HepG2 (cell line): ENCODE data around the gene FBXL4. TPM values are rescaled to one million over a fixed set of nuclear protein-coding genes. Genes with fewer than 3 reads are reported as not detected.
A peak's percentile ranks its signal among the peaks of the same experiment; 100 is the strongest.

Experiments used
- HIVEP1 ChIP-seq: sonication (generic); formaldehyde crosslinking; IDR thresholded peaks from 2 replicates; pipeline ENCODE4 v1.4.0; 2020; ENCODE audit warnings: mild to moderate bottlenecking, missing genetic modification reagents
- HOXA9 ChIP-seq: sonication (generic); formaldehyde crosslinking; IDR thresholded peaks from 2 replicates; pipeline ENCODE4 v1.8.1; 2022; ENCODE audit warnings: missing genetic modification reagents, mild to moderate bottlenecking, moderate library complexity, borderline replicate concordance
- MAF1 ChIP-seq: sonication (generic); formaldehyde crosslinking; IDR thresholded peaks from 2 replicates; pipeline ENCODE4 v1.5.0; 2020; ENCODE audit warnings: missing genetic modification reagents, borderline replicate concordance
- NR1H2 ChIP-seq: sonication (generic); formaldehyde crosslinking; IDR thresholded peaks from 2 replicates; pipeline ENCODE4 v1.8.1; 2022; ENCODE audit warnings: low read depth, missing genetic modification reagents, borderline replicate concordance
- SALL2 ChIP-seq: sonication (generic); formaldehyde crosslinking; IDR thresholded peaks from 2 replicates; pipeline ENCODE4 v1.8.1; 2023; ENCODE audit warnings: mild to moderate bottlenecking, missing genetic modification reagents, inconsistent platforms
- ZFP36L1 ChIP-seq: sonication (generic); formaldehyde crosslinking; IDR thresholded peaks from 2 replicates; pipeline ENCODE4 v1.8.0; 2022; ENCODE audit warnings: mild to moderate bottlenecking, missing genetic modification reagents, moderate library complexity
- ZNF160 ChIP-seq: sonication (generic); formaldehyde crosslinking; IDR thresholded peaks from 2 replicates; pipeline ENCODE4 v1.8.0; 2022; ENCODE audit warnings: mild to moderate bottlenecking, inconsistent platforms, missing genetic modification reagents
- ZNF343 ChIP-seq: sonication (generic); formaldehyde crosslinking; IDR thresholded peaks from 2 replicates; pipeline ENCODE4 v1.4.0; 2020; ENCODE audit warnings: mild to moderate bottlenecking, missing genetic modification reagents
- ZNF780A ChIP-seq: sonication (generic); formaldehyde crosslinking; IDR thresholded peaks from 2 replicates; pipeline ENCODE4 v1.8.0; 2022; ENCODE audit warnings: mild to moderate bottlenecking, missing genetic modification reagents, moderate library complexity
- ZSCAN31 ChIP-seq: sonication (generic); formaldehyde crosslinking; IDR thresholded peaks from 2 replicates; pipeline ENCODE4 v1.5.0; 2020; ENCODE audit warnings: low read depth, mild to moderate bottlenecking, missing genetic modification reagents
- polyA plus RNA-seq, 8 experiments: library from polyadenylated mRNA; depleted of rRNA in 3 of 8; stranded (reverse) in 7 of 8; unstranded in 1 of 8; fragments of >200 nt; fragmentation: Illumina TruSeq in 4 of 8; extraction: Trizol in 4 of 8; gene quantifications; 2 replicates each; pipeline versions ENCODE4 v1.2.1 to v1.2.3, GENCODE V29; 2011 to 2016; ENCODE audit warnings: low read depth in 4 of 8, missing spikeins in 1 of 8, mixed read lengths in 1 of 8; ENCODE audit not compliant: insufficient read depth in 1 of 8
- total RNA-seq, 5 experiments: library from RNA; depleted of rRNA; stranded (reverse); fragments of >200 nt; fragmentation: Illumina TruSeq; extraction: Trizol; gene quantifications; 2 replicates each; pipeline ENCODE4 v1.2.3, GENCODE V29; 2016; ENCODE audit warnings: low read depth in 1 of 5
- TF ChIP-seq, protein P1 (sequence below): sonication (generic); formaldehyde crosslinking; IDR thresholded peaks from 2 replicates; pipeline ENCODE4 v1.9.0; 2021; ENCODE audit warnings: missing genetic modification reagents, borderline replicate concordance
- TF ChIP-seq, protein P2 (sequence below): sonication (generic); formaldehyde crosslinking; IDR thresholded peaks from 2 replicates; pipeline ENCODE4 v1.4.0; 2020; ENCODE audit warnings: mild to moderate bottlenecking, missing genetic modification reagents
- TF ChIP-seq, protein P3 (sequence below): fragments of 450-650 bp; IDR thresholded peaks from 2 replicates; pipeline ENCODE4 v1.6.1; 2016
- TF ChIP-seq, protein P4 (sequence below): sonication (generic); formaldehyde crosslinking; IDR thresholded peaks from 2 replicates; pipeline ENCODE4 v1.4.0; 2020; ENCODE audit warnings: missing genetic modification reagents
- TF ChIP-seq, protein P5 (sequence below): sonication (generic); formaldehyde crosslinking; IDR thresholded peaks from 2 replicates; pipeline ENCODE4 v1.5.1; 2020; ENCODE audit warnings: mild to moderate bottlenecking, missing genetic modification reagents, borderline replicate concordance

Gene FBXL4
- total and polyA plus RNA-seq, 2 of the 13 experiments (the other 11 are each of a cell fraction or from before 2014, with no cell fraction given): 13.2 to 17.6 TPM

DNA sequence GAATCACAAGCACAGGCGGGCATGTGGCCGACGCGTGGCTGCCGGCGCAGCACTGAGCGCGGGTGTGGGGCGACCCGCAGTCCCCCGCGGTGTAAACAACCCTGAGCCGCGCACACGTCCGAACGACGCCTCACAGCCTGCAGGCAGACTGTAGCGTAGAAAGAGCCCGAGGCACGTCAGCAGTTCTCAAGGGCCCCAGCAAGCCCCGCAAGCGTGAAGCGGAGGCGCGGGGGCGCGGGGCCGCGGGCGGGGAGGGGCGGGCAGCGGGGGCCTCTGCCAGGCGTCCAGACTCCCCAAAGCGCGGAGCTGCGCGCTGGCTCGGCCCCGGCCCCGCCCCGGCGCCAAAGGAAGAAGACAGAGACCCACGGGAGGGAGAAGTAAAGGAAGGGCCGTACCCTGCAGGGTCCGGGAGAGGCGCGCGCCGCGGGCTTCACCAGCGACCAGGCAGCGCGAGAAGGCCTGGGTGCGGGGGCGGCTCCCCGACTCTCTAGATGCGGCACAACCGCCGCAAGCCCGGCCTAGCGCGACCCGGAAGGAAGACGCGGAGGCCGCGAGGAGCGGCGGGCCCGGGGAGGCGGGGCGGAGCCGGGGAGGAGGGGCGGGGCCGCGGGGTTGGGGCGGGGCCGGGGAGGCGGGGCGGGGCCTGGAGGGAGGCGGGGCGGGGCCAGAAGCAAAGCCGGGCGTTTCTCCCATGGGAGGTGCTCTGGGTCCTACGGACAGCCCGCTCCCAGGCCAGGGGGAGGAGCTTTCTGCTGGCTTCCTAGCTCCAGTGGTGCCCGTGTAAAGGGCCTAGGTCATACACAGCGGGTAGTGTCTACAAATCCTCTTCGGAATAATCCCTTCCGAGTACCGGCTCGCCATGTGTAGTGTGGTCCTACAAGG lies at the start of gene FBXL4 (continued):
- TF ChIP-seq, protein P1, sequence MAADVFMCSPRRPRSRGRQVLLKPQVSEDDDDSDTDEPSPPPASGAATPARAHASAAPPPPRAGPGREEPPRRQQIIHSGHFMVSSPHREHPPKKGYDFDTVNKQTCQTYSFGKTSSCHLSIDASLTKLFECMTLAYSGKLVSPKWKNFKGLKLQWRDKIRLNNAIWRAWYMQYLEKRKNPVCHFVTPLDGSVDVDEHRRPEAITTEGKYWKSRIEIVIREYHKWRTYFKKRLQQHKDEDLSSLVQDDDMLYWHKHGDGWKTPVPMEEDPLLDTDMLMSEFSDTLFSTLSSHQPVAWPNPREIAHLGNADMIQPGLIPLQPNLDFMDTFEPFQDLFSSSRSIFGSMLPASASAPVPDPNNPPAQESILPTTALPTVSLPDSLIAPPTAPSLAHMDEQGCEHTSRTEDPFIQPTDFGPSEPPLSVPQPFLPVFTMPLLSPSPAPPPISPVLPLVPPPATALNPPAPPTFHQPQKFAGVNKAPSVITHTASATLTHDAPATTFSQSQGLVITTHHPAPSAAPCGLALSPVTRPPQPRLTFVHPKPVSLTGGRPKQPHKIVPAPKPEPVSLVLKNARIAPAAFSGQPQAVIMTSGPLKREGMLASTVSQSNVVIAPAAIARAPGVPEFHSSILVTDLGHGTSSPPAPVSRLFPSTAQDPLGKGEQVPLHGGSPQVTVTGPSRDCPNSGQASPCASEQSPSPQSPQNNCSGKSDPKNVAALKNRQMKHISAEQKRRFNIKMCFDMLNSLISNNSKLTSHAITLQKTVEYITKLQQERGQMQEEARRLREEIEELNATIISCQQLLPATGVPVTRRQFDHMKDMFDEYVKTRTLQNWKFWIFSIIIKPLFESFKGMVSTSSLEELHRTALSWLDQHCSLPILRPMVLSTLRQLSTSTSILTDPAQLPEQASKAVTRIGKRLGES (CRISPR knock-in tag): peak; percentile 6; the same call in 1 of the 2 replicates
- TF ChIP-seq HIVEP1 (CRISPR knock-in tag) (no peak), ZSCAN31 (peak; percentile 62; the same call in 1 of the 2 replicates), HOXA9 (CRISPR knock-in tag) (peak; percentile 83; the same call in 1 of the 2 replicates), ZNF160 (CRISPR knock-in tag) (0 out of 2 replicates have a peak, but pooled peaks have one; percentile 31), NR1H2 (CRISPR knock-in tag) (peak; percentile 59; the same call in 1 of the 2 replicates), MAF1 (CRISPR knock-in tag) (0 out of 2 replicates have a peak, but pooled peaks have one; percentile 34), ZFP36L1 (CRISPR knock-in tag) (peak; percentile 86; the same call in 1 of the 2 replicates), ZNF343 (CRISPR knock-in tag) (0 out of 2 replicates have a peak, but pooled peaks have one; percentile 5), ZNF780A (CRISPR knock-in tag) (peak; percentile 81; the same call in 1 of the 2 replicates), SALL2 (CRISPR knock-in tag) (0 out of 2 replicates have a peak, but pooled peaks have one; percentile 66)
- TF ChIP-seq, protein P2, sequence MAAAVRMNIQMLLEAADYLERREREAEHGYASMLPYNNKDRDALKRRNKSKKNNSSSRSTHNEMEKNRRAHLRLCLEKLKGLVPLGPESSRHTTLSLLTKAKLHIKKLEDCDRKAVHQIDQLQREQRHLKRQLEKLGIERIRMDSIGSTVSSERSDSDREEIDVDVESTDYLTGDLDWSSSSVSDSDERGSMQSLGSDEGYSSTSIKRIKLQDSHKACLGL (CRISPR knock-in tag): peak; percentile 78; the same call in 1 of the 2 replicates
- TF ChIP-seq, protein P3, sequence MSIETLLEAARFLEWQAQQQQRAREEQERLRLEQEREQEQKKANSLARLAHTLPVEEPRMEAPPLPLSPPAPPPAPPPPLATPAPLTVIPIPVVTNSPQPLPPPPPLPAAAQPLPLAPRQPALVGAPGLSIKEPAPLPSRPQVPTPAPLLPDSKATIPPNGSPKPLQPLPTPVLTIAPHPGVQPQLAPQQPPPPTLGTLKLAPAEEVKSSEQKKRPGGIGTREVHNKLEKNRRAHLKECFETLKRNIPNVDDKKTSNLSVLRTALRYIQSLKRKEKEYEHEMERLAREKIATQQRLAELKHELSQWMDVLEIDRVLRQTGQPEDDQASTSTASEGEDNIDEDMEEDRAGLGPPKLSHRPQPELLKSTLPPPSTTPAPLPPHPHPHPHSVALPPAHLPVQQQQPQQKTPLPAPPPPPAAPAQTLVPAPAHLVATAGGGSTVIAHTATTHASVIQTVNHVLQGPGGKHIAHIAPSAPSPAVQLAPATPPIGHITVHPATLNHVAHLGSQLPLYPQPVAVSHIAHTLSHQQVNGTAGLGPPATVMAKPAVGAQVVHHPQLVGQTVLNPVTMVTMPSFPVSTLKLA: 0 out of 2 replicates have a peak, but pooled peaks have one; percentile 36
- TF ChIP-seq, protein P4, sequence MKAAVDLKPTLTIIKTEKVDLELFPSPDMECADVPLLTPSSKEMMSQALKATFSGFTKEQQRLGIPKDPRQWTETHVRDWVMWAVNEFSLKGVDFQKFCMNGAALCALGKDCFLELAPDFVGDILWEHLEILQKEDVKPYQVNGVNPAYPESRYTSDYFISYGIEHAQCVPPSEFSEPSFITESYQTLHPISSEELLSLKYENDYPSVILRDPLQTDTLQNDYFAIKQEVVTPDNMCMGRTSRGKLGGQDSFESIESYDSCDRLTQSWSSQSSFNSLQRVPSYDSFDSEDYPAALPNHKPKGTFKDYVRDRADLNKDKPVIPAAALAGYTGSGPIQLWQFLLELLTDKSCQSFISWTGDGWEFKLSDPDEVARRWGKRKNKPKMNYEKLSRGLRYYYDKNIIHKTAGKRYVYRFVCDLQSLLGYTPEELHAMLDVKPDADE (CRISPR knock-in tag): no peak
- TF ChIP-seq, protein P5, sequence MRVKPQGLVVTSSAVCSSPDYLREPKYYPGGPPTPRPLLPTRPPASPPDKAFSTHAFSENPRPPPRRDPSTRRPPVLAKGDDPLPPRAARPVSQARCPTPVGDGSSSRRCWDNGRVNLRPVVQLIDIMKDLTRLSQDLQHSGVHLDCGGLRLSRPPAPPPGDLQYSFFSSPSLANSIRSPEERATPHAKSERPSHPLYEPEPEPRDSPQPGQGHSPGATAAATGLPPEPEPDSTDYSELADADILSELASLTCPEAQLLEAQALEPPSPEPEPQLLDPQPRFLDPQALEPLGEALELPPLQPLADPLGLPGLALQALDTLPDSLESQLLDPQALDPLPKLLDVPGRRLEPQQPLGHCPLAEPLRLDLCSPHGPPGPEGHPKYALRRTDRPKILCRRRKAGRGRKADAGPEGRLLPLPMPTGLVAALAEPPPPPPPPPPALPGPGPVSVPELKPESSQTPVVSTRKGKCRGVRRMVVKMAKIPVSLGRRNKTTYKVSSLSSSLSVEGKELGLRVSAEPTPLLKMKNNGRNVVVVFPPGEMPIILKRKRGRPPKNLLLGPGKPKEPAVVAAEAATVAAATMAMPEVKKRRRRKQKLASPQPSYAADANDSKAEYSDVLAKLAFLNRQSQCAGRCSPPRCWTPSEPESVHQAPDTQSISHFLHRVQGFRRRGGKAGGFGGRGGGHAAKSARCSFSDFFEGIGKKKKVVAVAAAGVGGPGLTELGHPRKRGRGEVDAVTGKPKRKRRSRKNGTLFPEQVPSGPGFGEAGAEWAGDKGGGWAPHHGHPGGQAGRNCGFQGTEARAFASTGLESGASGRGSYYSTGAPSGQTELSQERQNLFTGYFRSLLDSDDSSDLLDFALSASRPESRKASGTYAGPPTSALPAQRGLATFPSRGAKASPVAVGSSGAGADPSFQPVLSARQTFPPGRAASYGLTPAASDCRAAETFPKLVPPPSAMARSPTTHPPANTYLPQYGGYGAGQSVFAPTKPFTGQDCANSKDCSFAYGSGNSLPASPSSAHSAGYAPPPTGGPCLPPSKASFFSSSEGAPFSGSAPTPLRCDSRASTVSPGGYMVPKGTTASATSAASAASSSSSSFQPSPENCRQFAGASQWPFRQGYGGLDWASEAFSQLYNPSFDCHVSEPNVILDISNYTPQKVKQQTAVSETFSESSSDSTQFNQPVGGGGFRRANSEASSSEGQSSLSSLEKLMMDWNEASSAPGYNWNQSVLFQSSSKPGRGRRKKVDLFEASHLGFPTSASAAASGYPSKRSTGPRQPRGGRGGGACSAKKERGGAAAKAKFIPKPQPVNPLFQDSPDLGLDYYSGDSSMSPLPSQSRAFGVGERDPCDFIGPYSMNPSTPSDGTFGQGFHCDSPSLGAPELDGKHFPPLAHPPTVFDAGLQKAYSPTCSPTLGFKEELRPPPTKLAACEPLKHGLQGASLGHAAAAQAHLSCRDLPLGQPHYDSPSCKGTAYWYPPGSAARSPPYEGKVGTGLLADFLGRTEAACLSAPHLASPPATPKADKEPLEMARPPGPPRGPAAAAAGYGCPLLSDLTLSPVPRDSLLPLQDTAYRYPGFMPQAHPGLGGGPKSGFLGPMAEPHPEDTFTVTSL (CRISPR knock-in tag): 0 out of 2 replicates have a peak, but pooled peaks have one; percentile 53
